Subcutaneous abdominal adipose tissue (tissue), 5 donors: ENCODE results near the gene BAG2.

ENCODE experiments used
- H3K27ac ChIP-seq: one replicate; pipeline ENCODE4 v1.7.0; 2013; ENCODE audit warnings: low read depth, mild to moderate bottlenecking, inconsistent platforms, low read length, moderate library complexity
- H3K27me3 ChIP-seq, 5 donors: one replicate each; pipeline ENCODE4 v1.7.0; 2013; ENCODE audit warnings: low read length in 5 of 5, inconsistent platforms in 1 of 5; ENCODE audit not compliant: control insufficient read depth in 5 of 5, insufficient read depth in 4 of 5
- H3K36me3 ChIP-seq, 5 donors: one replicate each; pipeline ENCODE4 v1.7.0; 2013; ENCODE audit warnings: low read length in 5 of 5; ENCODE audit not compliant: control insufficient read depth in 5 of 5, insufficient read depth in 5 of 5
- H3K4me1 ChIP-seq, 5 donors: one replicate each; pipeline ENCODE4 v1.7.0; 2013; ENCODE audit warnings: low read length in 5 of 5, mild to moderate bottlenecking in 3 of 5, moderate library complexity in 1 of 5; ENCODE audit not compliant: control insufficient read depth in 5 of 5, insufficient read depth in 5 of 5
- H3K4me3 ChIP-seq, 5 donors: one replicate each; pipeline ENCODE4 v1.7.0; 2013; ENCODE audit warnings: low read length in 5 of 5, low read depth in 1 of 5
- H3K9ac ChIP-seq, 5 donors: one replicate each; pipeline ENCODE4 v1.7.0; 2013; ENCODE audit warnings: low read length in 5 of 5, mild to moderate bottlenecking in 4 of 5, moderate library complexity in 3 of 5
- H3K9me3 ChIP-seq, 5 donors: one replicate each; pipeline ENCODE4 v1.7.0; 2013; ENCODE audit warnings: low read length in 5 of 5; ENCODE audit not compliant: control insufficient read depth in 5 of 5
- donor health status: healthy.
- donor health status: healthy.
- donor health status: healthy.
- donor health status: healthy.
- donor health status: healthy.

Gene BAG2

DNA sequence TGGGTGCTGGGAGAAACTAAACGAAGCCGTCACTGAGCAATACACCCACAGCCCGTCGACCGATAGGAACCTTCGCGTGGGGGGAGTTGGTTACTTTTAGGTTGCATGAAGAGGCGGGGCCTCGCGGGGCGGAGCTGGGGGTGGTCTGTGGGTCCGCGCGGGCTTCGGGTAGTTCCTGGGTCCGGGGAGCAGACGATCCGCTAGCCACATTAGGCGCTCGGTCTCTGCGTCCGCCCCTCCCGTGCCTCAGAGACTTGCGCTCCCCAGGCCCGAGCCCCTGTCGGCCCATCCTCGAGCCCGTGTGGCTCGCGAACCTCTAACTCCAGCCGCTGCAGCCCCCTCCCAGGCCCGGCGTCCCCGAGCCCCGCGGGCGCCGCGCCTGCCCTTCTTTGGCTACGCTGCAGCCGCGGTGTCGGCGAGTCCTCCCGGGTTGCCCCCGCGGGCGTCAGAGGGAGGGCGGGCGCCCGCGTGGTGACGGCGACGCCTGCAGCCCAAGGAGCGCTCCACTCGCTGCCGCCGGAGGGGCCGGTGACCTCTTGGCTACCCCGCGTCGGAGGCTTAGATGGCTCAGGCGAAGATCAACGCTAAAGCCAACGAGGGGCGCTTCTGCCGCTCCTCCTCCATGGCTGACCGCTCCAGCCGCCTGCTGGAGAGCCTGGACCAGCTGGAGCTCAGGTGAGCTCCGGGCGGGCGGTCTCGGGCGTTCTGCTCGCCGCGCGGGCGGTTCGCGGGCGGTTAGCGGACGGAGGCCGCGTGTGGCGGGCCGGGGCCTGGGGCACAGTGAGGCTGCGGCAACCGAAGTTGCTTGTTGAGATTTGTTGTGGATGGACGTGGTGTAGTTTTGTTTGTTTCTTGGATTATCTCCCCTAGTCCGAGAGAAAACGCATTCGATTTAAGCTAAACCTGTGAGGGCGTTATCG lies at the start of gene BAG2:
Gene BAG2, plus strand, starts transcription at position 191 of the 920 bp plus-strand sequence. Its CDS starts 372 bp downstream, at position 563.
- peaks cover 1 to 9% (median 3%) of the 10 kb centered on the region in 5 donors for H3K36me3 ChIP-seq
- peaks cover 0 to 26% (median 19%) of the 10 kb centered on the region in 5 donors for H3K4me1 ChIP-seq
- peak within 1 kb of the TSS; percentile 74 to 89 (median 83) for H3K4me3 ChIP-seq
- H3K27me3 ChIP-seq, result no peaks in the 10 kb centered on the region
- H3K9me3 ChIP-seq, result no peaks in the 10 kb centered on the region
- peak within 1 kb of the TSS; percentile 72 to 89 (median 78) for H3K9ac ChIP-seq
- peak within 1 kb of the TSS; percentile 63 for H3K27ac ChIP-seq

DNA sequence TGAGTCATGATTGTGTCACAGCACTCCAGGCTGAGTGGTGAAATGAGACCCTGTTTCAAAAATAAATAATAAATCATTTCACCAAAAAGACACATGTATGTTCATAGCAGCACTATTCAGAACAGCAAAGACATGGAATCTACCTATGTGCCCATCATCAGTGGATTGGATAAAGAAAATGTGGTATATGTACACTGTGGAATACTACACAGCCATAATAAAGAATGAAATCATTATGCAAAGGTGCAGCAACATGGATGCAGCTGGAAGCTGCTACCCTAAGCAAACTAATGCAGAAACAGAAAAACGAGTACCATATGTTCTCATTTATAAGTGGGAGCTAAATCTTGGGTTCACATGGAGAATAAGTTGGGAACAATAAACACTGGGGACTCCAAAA lies 49.0 kb upstream of the BAG2 start:
- no peak overlapping the region for H3K9ac ChIP-seq
- no peaks in the 10 kb centered on the region for H3K27me3 ChIP-seq
- H3K36me3 ChIP-seq, result peaks cover 0 to 5% (median 0%) of the 10 kb centered on the region in 5 donors
- no peak overlapping the region for H3K4me3 ChIP-seq
- no peak overlapping the region for H3K27ac ChIP-seq
- peaks cover 0 to 3% (median 0%) of the 10 kb centered on the region in 5 donors for H3K9me3 ChIP-seq
- H3K4me1 ChIP-seq, result no peaks in the 10 kb centered on the region

DNA sequence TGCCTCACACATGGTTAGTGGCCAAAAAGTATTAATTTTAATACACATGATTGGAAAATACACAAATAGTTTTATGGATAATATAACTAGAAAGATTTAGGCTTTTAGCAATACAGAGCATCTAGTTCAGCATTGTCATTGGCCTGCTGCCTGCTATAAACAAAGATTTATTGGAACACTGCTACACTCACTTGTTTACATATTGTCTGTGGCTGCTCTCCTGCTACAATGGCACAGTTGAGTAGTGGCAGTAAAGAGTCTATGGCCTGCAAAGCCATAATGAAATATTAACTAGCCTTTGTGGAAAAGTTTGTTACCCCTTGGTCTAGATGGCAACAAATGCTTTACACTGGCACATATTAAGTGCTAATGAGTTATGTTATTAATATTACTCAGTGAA lies 44.4 kb upstream of the BAG2 start:
- H3K9ac ChIP-seq, result no peak overlapping the region
- no peaks in the 10 kb centered on the region for H3K4me1 ChIP-seq
- no peaks in the 10 kb centered on the region for H3K27me3 ChIP-seq
- H3K27ac ChIP-seq, result no peak overlapping the region
- H3K36me3 ChIP-seq, result peaks cover 3 to 26% (median 4%) of the 10 kb centered on the region in 5 donors
- peaks cover 0 to 3% (median 0%) of the 10 kb centered on the region in 5 donors for H3K9me3 ChIP-seq
- H3K4me3 ChIP-seq, result no peak overlapping the region

DNA sequence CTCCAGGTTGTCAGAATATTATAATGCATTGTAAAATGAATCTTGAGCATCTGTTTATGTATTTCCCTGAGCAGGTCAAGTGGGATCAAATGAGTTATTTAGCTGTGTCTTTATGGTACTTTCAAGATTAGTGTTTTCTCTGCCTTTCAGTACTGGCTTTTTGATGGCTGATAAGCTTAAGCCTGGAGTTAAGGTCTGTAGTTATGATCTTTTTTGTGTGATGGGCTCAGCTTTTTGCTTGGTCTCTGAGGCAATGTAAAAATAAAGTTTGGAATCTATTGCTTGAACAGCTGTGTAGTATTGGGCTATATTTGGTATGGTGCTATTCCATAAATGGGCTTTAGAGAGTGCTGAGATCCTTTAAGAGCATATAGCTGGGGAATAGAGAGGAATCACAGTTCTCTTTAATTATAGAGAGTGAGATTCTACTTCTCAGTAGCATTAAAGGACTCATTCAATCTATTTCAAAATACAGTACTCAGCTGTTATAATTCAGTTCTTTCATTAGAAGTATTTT lies 41.4 kb upstream of the BAG2 start:
- Histone ChIP-seq H3K4me1 (no peaks in the 10 kb centered on the region), H3K36me3 (peaks cover 16 to 42% (median 24%) of the 10 kb centered on the region in 5 donors), H3K27me3 (no peaks in the 10 kb centered on the region), H3K4me3 (no peak overlapping the region), H3K9ac (no peak overlapping the region), H3K27ac (no peak overlapping the region), H3K9me3 (no peaks in the 10 kb centered on the region)

DNA sequence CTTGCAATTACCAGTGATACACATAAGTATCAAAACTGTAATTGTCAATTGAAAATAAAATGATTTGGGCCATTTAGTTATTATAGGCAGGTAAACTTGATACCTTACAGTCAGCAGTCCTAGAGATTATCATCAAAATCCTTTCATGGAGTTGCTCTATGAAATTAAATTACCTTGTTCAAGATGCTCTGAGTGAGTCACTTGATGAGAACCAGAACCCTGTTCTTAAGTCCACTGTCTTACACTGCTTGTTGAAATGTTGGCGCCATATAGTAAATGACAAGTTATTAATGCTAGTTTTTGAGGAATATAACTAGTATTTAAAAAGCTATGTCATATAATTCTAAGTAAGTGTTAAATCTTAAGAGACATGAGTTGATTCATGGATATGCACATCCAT lies 37.2 kb upstream of the BAG2 start:
- H3K9ac ChIP-seq, result no peak overlapping the region
- no peak overlapping the region for H3K27ac ChIP-seq
- no peak overlapping the region for H3K4me3 ChIP-seq
- no peaks in the 10 kb centered on the region for H3K4me1 ChIP-seq
- H3K9me3 ChIP-seq, result no peaks in the 10 kb centered on the region
- H3K27me3 ChIP-seq, result no peaks in the 10 kb centered on the region
- H3K36me3 ChIP-seq, result peaks cover 22 to 55% (median 32%) of the 10 kb centered on the region in 5 donors

DNA sequence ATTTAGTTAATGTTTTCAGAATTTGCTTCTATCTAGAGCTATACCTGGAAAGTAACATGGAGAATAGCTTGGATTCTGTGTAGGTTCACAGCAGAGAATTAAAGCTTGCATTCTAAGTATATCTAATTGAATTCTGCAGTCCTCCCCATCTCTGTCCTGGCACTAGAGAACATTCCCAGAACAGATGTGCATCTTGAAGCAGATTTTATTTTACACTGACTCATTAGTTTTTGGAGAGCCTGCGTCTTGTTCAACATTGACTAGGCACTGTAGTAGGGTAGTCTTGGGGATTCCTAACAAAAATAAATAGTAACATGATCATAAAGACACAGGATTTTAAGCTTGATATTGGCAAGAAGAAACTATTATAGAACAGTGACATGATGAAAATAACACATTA lies 36.2 kb upstream of the BAG2 start:
- Histone ChIP-seq H3K27me3 (no peaks in the 10 kb centered on the region), H3K27ac (no peak overlapping the region), H3K36me3 (peaks cover 22 to 54% (median 32%) of the 10 kb centered on the region in 5 donors), H3K9me3 (no peaks in the 10 kb centered on the region), H3K4me3 (no peak overlapping the region), H3K9ac (no peak overlapping the region), H3K4me1 (no peaks in the 10 kb centered on the region)

DNA sequence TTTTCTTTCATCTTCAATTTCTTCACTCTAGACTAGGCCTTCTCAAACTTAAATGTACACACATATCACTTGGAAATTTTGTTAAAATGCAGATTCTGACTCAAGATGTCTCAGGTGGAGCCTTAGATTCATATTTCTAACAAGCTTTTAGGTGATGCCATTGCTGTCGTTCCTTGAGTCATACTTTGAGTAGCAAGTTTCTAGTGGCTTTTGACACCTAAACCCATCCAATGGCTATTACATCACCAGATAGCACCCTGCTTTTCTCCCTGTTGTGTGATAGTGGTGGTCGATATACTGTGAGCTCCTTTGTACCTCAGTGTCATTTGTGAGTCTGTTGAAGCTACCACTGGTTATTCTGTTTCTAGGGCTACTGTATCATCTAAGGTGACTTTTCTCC lies 34.8 kb upstream of the BAG2 start:
- H3K27ac ChIP-seq, result no peak overlapping the region
- H3K9ac ChIP-seq, result no peak overlapping the region
- H3K27me3 ChIP-seq, result no peaks in the 10 kb centered on the region
- no peaks in the 10 kb centered on the region for H3K4me1 ChIP-seq
- peaks cover 28 to 57% (median 40%) of the 10 kb centered on the region in 5 donors for H3K36me3 ChIP-seq
- no peak overlapping the region for H3K4me3 ChIP-seq
- no peaks in the 10 kb centered on the region for H3K9me3 ChIP-seq

DNA sequence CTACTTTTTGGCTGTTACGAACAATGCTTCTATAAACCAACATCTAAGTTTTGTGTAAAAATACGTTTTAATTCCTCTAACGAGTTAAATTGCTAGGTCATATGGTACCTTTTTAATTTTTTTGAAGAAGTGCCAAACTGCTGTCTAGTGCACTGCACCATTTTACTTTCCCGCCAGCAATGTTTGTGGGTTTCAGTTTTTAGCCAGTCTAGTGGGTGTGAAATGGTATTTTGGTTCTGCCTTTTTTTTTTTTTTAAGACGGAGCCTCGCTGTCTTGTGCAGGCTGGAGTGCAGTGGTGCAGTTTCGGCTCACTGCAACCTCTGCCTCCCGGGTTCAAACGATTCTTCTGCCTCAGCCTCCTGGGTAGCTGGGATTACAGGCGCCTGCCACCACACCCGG lies 34.1 kb upstream of the BAG2 start:
- H3K4me3 ChIP-seq, result no peak overlapping the region
- H3K9ac ChIP-seq, result no peak overlapping the region
- peaks cover 28 to 60% (median 42%) of the 10 kb centered on the region in 5 donors for H3K36me3 ChIP-seq
- H3K27ac ChIP-seq, result no peak overlapping the region
- no peaks in the 10 kb centered on the region for H3K4me1 ChIP-seq
- H3K27me3 ChIP-seq, result no peaks in the 10 kb centered on the region
- no peaks in the 10 kb centered on the region for H3K9me3 ChIP-seq

DNA sequence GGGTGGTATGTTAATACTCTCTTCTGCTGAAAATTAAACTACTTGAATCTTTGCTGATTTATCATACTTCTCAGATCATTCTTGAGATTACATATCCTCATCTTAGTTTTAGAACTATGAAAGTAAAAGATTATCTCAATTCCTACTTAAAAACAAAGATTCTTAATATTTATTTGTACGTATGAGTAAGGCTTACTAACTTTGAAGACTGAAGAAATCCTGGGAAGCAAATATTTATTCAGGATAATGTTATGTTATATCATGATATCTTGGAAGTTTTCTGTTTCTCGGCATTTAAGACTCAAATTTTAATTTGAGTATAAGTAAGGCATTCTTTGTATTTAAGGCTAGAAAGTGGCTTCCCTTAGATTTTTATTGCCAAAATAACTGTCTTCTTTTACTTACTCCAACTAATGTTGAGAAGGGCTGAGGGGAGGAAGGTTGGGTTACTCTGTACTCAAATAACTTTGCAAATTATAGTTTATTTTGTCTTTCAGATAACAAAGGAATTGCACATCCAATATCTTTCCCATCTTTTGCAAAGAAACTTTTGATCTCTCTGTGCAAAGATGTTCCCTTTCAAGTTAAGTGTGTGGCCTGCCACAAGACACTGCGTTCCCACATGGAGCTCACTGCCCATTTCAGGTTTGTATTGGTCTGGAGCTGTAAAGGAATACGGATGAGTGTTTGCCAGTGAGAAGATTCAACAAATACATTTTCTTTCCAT lies 30.5 kb upstream of the BAG2 start:
- Histone ChIP-seq H3K4me3 (no peak overlapping the region), H3K9ac (no peak overlapping the region), H3K27ac (no peak overlapping the region), H3K9me3 (no peaks in the 10 kb centered on the region), H3K4me1 (no peaks in the 10 kb centered on the region), H3K27me3 (no peaks in the 10 kb centered on the region), H3K36me3 (peaks cover 13 to 46% (median 21%) of the 10 kb centered on the region in 5 donors)

DNA sequence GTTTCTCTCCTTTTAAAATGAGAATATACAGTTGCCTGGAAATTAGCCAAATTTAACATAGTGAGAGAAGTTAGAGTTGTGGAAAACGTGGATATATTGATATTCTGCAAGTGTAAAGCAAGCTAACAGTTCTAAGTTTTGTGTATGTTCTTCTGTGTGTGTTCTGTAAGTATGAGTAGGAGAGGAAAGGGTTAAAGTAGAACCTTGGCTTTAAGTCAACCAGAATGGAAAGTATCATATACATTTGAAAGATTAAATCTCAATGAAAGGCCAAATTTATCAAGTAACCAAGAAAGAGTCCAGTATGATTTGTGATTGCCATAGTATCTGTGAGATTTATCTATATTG lies 30.0 kb upstream of the BAG2 start:
- Histone ChIP-seq H3K36me3 (peaks cover 11 to 46% (median 19%) of the 10 kb centered on the region in 5 donors), H3K9ac (no peak overlapping the region), H3K27me3 (no peaks in the 10 kb centered on the region), H3K9me3 (no peaks in the 10 kb centered on the region), H3K4me3 (no peak overlapping the region), H3K4me1 (no peaks in the 10 kb centered on the region), H3K27ac (no peak overlapping the region)
